Fibroblast of lung (primary cell): ENCODE data around the gene SHISA8.

Experiments
- CTCF ChIP-seq, 2 donors: IDR thresholded peaks in 1 of 2; conservative IDR thresholded peaks in 1 of 2; 1 replicate in 1 of 2; 2 replicates in 1 of 2; pipeline ENCODE4 v1.5.1; 2011 to 2012; ENCODE audit warnings: low read length in 2 of 2, control low read depth in 1 of 2, inconsistent platforms in 1 of 2, low read depth in 1 of 2, mild to moderate bottlenecking in 1 of 2
- EZH2 ChIP-seq: IDR thresholded peaks from 2 replicates; pipeline ENCODE4 v1.5.1; 2012; ENCODE audit warnings: low read length, control low read depth, mild to moderate bottlenecking; ENCODE audit errors: missing control alignments

DNA sequence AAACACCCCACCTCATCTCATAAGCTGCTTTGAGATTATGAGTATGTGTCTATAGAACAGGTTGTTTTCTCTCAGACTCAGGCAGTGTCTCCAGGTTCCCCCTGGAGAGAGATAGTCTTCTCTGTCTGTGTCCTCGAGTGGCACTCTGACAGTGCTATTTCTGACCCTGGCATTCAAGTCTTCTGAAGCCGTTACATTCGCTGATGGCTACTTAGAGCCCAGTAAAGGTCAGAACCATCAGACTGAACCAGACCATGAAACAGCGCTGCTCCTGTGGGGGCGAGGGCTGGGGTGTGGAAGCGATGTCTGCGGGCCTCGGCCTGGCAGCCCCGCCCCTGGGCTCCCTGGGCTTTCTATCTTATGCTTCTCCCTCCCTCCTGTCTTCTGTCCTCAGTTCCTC is 23.5 kb downstream of the SHISA8 start:
- TF ChIP-seq CTCF (conservative IDR thresholded peaks at IDR 0.05 in 1 of 2, IDR thresholded peaks at IDR 0.05 in 1 of 2; ENCODE audit: low read depth in 1 of 2, low read length in 2 of 2) (no peak), EZH2 (no peak)
